ENCODE measurements around the gene IGSF3.

IGSF3 gene

DNA sequence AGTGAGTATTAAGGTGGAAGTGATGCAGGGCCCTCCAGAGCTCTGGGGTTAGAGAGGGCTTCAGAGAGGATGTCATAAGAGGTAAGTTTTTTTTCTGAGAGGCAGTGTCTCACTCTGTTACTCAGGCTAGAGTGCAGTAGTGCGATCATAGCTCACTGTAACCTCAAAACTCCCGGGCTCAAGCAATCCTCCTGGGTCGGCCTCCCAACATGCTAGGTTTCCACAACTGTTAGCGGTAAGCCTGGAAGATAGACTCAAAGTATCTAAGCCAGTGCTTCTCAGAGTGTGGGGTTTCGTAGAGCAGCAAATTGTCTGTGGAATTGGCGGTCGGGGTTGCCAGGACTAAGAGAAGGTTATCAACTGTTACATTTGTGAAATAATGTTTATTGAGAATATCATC, 18.6 kb upstream of the IGSF3 start:
- DNase-seq = no peak

DNA sequence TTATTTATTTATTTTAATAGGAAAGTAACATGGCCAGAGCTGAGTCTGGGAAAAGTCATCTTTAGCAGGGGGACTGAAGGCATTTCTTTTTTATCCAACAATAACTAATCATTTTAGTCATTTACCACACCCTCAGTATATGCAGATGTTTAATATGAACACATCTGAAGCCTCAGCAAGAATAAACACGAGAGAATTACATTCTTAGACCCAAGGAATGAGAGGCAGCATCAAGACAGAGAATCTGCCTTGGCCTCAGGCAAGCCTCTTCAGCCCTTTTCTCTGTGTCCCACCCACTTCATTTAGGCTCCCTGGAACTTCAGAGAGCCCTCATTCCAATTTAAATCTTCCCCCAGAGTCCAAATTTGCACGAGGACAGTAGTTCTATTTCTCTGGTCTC, 17.0 kb upstream of the IGSF3 start:
- DNase-seq = no peak

DNA sequence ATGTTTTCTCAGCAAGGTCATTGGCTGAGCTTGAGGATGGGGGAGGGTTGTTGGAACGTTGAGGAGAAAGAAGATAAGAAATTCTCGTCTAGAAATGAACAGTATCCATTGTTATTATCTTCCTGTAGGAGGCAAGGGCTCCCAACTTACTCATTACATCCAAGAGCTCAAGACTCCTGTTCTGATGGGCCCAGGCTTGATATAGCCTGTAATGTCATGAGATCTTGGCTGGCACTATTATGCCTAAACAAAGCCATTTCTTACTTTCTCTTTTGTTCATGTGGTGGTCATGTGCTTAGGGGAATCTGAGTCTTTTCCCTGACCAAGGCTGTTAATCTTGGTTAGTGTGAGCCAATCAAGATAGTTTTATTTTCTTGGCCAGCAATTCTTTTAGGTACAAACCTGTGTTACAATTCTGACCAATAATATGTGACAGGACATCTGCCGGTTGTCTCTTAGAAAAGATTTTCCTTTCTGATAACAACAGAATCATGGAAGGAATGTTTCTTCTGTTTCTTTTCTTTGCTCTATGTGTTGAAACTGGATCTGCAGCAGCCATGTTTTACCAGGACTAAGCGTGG, 15.2 kb upstream of the IGSF3 start:
- DNase-seq = no peak

DNA sequence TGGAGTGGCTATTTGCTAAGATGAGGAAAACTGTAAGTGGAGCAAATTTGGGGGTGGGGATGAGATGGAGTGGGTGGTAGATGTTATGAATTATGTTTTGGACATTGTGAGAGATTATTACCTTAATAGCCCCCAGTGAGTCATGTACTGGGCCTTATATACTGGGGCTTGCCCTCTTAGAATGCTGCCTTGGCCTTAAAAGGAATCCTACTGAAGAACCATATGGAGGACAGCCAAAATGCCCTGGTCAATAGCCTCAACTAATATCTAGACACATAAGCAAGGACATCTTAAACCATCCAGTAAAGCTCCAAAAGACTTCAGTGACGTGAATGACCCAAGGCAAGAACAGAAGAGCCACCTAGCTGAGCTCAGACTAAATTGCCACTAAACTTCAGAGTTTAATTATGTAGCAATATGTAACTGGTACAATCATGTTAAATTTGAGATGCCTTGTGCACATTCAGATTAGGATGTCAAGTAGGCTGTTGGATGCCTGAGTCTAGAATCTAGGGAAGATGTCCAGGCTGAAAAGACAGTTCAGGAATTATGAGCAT, 13.9 kb upstream of the IGSF3 start:
- no peak for DNase-seq

DNA sequence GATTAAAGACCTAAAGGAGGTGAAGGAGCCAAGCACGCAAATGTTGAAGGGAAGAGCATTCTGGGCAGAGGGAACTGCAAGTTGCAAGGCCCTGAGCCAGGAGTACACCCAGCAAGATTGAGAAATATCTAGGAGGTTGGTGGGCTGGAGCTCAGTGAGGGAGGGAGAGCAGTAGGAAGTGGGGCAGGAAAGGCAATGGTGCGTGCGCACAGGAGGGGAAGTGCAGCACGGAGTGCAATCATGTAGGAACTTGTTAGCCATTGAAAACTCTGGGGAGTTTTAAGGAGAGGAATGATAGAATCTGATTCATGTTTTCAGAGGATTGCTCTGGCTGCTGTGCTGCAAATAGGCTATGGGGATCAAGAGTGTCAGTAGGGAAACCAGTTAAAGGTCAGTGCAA, 13.2 kb upstream of the IGSF3 start:
- DNase-seq = peak; percentile 14

DNA sequence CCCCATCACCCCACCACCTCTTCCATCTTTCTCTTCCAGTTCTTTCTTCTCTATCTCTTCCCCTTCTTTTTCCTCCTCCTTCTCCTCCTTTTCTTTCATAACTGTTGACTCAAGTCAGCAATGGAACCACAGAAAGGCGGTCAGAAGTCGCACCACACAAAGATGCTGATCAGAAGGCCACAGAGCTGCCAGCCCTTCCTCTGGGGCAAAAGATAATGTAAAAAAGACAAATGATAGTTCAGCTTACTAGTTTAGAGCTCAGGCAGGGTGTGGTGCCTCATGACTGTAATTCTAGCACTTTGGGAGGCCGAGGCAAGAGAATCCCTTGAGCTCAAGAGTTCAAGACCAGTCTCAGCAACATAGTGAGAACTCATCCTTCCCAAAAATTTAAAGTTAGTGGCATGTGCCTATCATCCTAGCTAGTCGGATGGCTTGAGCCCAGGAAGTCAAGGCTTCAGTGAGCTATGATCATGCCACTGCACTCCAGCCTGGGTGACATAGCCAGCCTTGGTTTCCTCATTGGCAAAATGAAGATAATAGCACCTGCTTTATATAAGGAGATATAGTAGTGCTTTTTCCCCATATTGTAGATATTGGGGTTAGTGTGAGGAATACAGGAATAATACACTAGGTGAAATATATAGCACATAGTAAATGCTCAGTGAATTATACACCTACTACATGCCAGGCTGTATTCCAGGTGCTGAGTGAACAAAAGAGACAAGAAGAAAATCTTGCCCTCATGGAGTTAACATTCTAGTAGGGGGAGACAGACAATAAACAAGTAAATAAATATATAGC, 12.5 kb upstream of the IGSF3 start:
- no peak for DNase-seq

DNA sequence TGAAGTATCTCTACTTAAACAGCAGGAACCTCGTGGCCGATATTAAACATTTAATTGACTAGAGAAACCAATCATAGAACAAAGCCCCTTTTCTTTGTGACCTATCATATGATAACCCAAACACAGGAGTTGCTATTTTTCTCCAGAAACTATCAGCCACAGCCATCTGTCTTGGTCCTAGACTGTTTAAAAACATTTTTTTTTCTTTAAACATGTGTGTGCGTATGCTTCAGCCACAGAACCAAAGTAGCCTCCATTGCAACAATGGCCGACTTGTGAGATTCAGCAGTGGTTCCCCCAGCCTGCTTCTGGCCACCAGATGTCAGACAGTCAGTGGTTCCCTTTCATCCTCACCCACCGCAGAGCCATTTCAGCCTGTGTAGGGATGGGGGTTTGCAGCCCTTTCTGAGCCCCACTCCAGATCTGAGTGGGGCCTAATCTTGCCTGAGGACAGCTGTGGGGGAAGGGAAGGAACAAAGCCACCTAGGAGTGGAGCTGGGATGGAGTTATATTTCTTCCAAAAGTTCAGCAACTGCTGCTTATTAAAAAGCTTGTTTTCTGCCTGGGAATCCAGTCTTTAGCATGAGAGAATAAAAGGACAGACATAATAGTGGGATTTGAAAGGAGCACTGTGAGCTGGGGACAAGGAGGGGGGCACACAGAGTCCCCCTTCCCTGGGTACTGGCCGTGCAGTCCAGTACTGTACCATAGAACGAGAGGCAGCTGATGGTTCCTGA, 11.7 kb upstream of the IGSF3 start:
- DNase-seq = no peak

DNA sequence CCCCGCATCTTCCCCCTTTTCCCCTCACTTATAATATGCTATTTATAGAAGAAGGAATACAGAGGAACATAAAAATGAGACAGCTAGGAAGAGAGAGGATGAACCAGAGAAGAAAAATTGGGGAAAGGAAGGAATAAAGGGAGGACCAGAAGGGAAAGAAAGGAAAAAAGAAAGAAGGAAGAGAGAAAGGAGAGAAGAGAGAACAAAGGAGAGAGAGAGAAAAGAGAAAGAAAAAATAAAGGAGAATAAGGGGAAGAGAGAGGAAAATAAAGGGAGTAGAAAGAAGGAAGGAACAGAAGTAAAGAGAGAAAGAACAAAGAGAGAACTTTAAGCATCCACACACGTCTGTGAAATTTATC, 11.2 kb upstream of the IGSF3 start:
- no peak for DNase-seq

DNA sequence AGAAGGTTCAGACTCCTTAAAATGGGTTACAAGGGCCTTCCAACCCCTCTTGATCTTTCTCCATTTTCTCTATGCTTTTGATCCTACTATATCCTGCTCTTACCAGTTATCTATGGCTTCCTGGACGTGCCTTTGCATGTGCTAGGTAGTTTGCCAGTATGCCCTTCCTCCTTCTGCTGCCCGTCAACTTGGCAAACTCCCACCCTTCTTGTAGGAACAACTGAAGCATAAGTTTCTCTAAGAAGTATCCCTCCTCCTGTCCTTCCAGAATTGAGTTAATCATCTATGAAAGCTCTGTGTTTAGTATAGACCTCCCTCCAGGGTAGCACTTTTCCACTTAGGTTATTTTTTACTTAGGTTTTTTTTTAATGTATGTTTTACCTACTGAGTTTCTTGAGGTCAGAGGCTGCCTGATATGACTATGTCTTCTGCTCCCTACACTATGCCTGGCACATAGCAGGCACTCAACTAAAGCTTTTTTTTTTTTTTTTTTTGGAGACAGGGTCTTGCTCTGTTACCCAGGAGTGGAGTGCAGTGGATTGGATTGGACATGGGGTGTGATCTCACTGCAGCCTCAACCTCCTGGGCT, 10.0 kb upstream of the IGSF3 start:
- DNase-seq = no peak

DNA sequence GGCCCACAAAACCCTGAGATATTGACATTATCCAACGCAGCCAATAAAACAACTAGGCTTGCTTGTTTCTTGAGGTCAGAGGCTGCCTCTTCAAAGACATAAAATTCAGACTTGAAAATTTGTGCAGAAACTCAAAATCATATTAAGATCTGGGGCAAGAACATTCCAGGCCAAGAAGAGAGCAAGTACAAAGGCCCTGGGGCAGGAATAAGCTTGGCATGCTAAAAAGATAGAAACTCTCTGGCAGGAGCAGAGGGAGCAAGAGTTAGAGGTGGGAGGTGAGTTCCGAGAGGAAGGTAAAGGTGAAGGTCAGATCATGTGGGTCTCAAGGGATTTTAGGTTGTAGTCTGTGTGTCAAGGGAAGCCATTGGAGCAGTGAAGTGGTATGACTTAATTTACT, 8.8 kb upstream of the IGSF3 start:
- DNase-seq = no peak

DNA sequence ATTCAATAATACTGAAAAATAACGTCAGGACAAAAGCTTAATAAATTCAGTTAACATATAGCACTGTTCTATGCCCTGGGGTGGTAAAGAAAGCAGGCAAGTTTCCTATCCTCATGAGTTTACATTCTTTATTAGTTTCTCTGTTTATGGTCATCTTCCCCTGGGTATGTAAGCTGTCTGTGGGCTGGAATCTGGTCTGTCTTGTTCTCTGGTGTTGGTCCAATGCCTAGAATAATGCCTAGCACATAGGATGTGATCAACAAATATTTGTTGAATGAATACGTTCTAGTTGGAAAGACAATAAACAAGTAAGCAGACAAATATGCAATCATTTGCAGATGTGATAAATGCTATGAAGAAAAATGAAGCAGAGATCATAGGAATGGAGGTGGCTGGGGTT, 7.2 kb upstream of the IGSF3 start:
- DNase-seq = no peak

DNA sequence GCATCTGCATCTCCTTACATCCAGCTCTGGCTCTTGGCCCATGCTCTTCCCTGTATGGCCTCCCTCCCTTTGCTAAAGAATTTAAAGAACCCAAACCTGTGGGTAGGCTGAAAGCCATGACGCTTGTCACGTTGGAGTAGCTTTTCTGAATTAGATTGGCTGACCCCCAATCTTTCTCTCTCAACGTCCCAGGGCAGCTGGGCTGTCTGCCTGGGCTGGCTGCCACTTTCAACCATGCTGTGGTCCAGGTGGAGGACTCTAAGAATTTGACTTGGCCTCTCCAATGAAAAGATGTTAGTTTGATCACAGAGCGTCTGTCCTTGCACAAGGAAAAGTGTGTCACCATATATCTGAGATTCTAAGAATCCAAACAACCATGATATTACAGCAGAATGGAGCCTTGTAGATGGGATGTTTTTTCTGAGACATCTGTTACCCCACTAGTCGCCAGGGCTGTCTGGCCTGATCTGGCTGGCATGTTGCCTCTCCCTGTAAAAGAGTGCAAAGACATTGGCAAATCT, 6.5 kb upstream of the IGSF3 start:
- no peak for DNase-seq

DNA sequence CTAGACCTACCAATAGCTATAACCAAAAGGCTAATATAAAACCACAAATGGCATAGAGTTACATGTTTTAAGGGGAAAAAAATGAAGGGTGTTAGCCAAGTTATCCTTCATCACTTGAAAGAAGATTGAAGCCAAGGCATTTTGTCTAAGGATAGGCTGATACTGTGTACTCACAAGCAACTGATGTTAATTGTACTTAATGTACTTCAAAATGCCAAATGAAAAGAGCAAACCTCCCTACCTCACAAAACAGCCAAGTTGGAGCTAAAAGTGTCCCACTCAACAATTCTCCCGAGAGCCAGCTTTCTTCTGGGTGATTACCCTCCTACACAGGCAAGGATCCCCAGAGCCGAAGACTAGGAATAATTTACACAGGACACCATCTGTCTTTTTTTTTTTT, 4.4 kb upstream of the IGSF3 start:
- DNase-seq = no peak

DNA sequence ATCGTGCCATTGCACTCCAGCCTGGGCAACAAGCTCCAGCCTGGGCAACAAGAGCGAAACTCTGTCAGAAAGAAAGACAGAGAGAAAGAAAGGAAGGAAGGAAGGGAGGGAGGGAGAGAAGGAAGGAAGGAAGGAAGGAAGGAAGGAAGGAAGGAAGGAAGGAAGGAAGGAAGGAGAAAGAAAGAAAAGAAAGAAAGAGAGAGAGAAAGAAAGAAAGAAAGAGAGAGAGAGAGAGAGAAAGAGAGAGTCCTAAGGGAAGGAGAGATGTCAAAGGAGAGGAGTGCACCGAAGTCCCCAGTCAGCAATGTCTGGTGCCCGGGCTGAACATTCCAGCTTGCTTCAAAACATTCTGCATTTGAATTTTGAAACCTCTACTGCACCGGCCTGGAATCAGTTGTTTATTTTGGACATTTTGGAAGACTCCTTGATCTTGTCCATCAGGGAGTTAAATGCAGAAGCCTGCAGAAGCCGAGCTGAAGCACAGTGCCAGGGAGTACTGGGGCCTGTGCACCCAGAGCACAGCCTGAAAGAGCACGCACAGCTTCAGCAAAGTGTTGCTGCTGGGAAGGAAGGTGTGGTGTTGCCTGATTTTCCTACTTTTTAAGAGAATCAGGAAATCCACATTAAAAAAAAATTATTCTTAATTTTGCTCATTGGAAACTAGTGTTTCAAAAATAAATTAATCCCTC, 3.7 kb upstream of the IGSF3 start:
- no peak for DNase-seq

DNA sequence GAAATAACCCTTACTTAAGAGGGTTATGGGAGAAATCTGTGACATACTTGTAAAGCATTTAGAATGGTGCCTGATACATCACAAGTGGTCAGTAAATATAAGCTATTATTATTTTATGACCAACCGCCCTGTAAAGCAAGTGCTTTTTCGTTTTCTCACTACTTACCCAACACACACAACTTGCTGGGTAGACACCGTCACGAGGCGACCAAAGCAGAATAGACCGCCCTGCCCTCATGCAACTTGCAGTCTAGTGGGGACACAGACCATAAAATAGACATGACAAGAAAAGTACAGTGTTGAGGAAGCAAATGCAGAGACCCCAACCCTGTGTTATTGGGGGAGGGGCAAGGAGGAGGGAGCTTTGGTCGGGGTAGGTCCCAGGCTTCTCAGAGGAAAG, 744 bp upstream of the IGSF3 start:
- no peak for DNase-seq

DNA sequence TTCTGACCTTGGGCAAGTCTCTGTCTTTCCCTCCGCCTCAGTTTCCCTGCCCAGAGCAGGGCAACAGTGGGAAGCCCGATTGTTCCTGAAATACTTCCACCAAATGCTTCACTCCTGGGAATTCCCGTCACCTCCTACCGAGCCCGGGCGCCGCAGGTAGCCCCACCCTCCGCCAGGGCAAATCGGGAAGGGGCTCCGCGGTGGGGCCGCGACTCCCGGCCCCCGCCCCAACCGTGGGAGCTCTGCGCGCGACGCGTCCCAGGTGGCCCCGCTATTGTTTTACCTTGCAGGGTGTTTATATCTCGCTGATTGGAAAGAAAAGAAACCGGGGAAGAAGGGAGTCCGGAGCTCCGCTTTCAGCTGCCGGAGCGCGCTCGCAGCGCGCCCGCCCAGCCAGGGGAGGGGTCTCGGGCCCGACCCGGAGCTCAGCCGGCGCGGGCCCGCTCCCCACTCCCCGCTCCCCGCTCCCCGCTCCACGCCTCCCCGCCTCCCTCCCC, 407 bp downstream of the IGSF3 start:
- no peak for DNase-seq

DNA sequence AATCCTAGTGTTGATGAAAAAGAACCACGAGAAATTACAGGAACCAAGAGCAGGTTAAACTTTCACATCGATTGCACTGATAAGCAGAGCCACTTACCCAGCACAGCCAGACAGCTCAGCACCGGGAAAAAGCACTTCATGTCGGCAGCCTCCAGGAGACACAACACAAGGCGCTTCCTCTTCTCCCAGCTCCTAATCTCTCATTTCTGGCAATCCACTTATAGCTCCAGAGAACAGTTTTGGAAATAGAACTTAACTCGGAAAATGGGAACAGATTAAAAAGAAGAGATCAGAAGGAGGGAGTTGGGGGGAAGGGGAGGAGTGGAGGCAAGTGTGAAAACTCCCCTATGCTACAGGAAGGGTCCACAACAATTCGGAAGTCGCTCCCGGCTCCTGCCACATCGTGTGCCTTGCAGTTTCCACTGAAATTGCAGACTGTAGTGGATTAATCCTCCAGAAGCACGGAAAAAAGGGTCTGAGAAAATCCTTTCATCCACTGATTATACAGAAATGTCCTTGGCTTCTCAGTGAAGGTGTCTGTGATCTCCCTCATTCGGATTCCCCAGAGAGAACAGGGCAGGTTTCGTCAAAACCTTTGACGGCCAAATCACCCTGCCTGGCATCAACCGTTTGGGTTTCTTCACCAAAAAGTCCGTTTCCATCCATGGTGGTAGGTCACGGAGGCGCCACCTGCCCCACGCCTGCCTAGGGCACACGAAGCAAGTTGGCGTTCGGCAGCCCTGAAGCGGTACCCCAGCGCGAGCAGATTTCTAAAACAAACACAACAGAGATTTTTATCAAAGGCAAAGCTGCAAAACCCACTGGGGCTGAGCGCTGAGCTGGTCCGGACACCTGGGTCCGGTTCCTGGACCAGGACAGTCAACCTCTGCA, 1.1 kb downstream of the IGSF3 start:
- no peak for DNase-seq

DNA sequence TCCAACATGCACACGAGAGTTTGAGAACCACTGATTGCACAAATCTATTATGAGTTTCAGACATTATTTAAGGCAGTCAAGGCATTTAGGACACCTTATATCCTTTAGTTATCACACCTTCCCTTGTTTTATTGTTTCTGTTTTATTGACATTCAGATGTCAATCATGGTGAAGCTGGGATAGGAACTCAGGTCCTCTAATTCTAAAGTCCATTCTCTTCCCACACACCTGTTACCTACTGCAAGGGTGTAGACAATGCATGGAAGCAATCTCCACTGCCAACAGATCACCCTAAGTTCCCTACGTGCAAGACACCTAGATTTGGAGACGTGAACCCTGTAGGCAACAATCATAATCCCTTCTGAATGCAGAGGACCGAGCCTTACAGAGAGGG, 2.6 kb downstream of the IGSF3 start:
- DNase-seq = no peak

DNA sequence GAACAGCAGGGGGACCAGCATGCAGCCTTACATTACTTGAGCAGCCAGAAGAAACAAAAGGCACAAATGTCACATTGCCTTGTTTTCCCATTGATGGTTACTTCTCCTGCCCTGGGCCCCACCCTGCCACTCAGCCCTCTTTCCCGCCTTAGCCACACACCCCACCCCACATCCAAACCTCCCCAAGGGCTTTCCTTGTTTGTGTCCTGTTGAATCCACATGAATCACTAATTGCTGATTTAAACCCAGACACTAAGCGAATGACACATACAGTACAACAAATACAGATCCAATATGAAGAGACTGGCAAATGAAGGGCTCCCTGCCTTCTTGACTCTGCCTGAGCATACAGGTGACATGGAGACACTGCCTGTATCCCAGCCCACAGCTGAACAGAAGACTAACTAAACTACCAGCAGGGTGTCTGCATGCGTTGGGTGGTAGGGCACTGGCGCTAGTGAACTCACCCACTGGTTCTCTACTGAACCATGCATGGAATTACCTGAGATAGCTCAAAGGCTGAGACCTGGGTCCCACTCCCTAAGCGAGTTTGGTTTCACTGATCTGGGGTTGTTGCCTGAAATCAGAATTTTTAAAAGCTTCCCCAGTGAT, 3.1 kb downstream of the IGSF3 start:
- DNase-seq = no peak

DNA sequence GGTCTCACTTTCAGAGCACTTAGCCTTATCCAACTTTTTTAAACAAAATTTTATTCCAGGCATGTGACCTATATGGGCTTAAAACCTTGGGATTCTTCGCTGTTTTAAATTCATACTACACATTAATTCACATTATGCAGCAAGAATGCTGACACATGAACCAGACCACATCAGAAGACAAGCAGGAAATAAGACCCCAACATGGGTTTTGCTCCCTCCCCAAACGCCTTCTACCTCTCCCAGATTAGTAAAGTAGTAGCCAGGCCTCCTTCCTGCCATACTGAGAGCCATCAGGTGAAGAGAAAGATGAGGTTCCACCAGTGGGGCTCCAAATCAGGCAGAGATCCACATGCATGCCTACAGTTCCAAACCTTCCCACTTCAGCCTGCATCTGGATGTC, 3.7 kb downstream of the IGSF3 start:
- DNase-seq = no peak

DNA sequence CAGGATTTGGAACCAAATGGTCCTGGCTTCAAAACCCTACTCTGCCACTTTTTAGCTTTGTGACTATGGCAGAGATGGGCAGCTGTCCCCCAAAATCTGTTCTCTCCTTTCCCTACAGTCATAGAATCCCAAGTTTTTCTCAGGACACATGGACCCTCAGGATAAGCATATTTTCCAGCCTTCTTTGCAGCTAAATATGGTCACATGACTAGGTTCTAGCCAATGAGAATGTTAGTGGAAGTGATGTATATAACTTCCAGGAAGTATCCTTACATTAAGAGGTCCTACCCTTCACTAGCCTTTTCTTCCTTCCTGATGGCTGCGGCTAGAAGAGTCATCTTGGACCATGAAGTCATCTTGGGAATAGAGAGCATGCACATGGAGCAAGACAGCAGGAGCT, 5.9 kb downstream of the IGSF3 start:
- no peak for DNase-seq

All from MV-4-11 (cell line).